IMR-90 (cell line): ENCODE data around the gene PEAK3. TPM values are rescaled to one million over a fixed set of nuclear protein-coding genes. Genes with fewer than 3 reads are reported as not detected.

Source experiments
- ATAC-seq: fragments of 200-7000 bp; cut with Tn5 transposase; 2 replicates; pipeline ENCODE4 v1.9.1; 2020; ENCODE audit warnings: low read depth, mild to moderate bottlenecking, moderate library complexity
- BruUV-seq: library from RNA; stranded (reverse); fragments of 400-500 nt; replicated peaks from 2 replicates; lab custom pipeline; 2021; lab: Mats Ljungman, UMichigan
- CTCF ChIA-PET: fragments of 300-600 bp; formaldehyde crosslinking; extraction: SDS; loops from one replicate; lab custom pipeline; 2021; ENCODE audit warnings: antibody characterized with exemption; lab: Yijun Ruan, JAX
- POLR2A ChIA-PET: fragments of 300-600 bp; sonication (Branson Sonifier 250); formaldehyde crosslinking; loops from one replicate; lab custom pipeline; 2022; ENCODE audit warnings: antibody characterized with exemption; ENCODE audit not compliant: unreplicated experiment; lab: Charles Lee
- DNase-seq: peaks from one replicate; pipeline ENCODE4 v3.0.0; 2013
- H2AFZ ChIP-seq: replicated peaks from 2 replicates; pipeline ENCODE3; 2013; ENCODE audit warnings: low read length, mild to moderate bottlenecking; ENCODE audit not compliant: poor library complexity
- H2AK5ac ChIP-seq: 2 replicates; pipeline ENCODE4 v1.6.1; 2013; ENCODE audit warnings: low read depth, low read length, inconsistent platforms
- H2AK9ac ChIP-seq: replicated peaks from 2 replicates; pipeline ENCODE3; 2013; ENCODE audit warnings: mild to moderate bottlenecking, low read depth, low read length, moderate library complexity; ENCODE audit not compliant: poor library complexity
- H2BK120ac ChIP-seq: 2 replicates; pipeline ENCODE4 v1.6.1; 2013; ENCODE audit warnings: low read depth, low read length, inconsistent platforms
- H2BK15ac ChIP-seq: 3 replicates; pipeline ENCODE4 v1.6.1; 2013; ENCODE audit warnings: low read depth, low read length, inconsistent platforms
- H2BK20ac ChIP-seq: 2 replicates; pipeline ENCODE4 v1.6.1; 2013; ENCODE audit warnings: low read depth, mild to moderate bottlenecking, inconsistent platforms, low read length, moderate library complexity
- H2BK5ac ChIP-seq: 2 replicates; pipeline ENCODE4 v1.6.1; 2013; ENCODE audit warnings: mild to moderate bottlenecking, low read depth, low read length, inconsistent platforms; ENCODE audit not compliant: poor library complexity, severe bottlenecking
- H3K14ac ChIP-seq: replicated peaks from 2 replicates; pipeline ENCODE4 v1.6.1; 2013; ENCODE audit warnings: low read depth, low read length, inconsistent platforms
- H3K18ac ChIP-seq: 2 replicates; pipeline ENCODE4 v1.6.1; 2013; ENCODE audit warnings: low read depth, low read length, control low read depth
- H3K23ac ChIP-seq: 2 replicates; pipeline ENCODE4 v1.6.1; 2013; ENCODE audit warnings: low read depth, low read length, inconsistent platforms
- H3K27ac ChIP-seq: 2 replicates; pipeline ENCODE4 v1.5.1; 2013; ENCODE audit warnings: mild to moderate bottlenecking, control low read depth, low read length; ENCODE audit not compliant: insufficient read depth
- H3K27me3 ChIP-seq: 2 replicates; pipeline ENCODE4 v1.6.1; 2013; ENCODE audit warnings: low read length; ENCODE audit not compliant: control insufficient read depth, insufficient read depth
- H3K36me3 ChIP-seq: 2 replicates; pipeline ENCODE4 v1.6.1; 2013; ENCODE audit warnings: low read length, mixed read lengths; ENCODE audit not compliant: control insufficient read depth, insufficient read depth
- H3K4ac ChIP-seq: 2 replicates; pipeline ENCODE4 v1.6.1; 2013; ENCODE audit warnings: low read depth, low read length, inconsistent platforms
- H3K4me1 ChIP-seq: 2 replicates; pipeline ENCODE4 v1.6.1; 2013; ENCODE audit warnings: low read length, mixed read lengths; ENCODE audit not compliant: control insufficient read depth, insufficient read depth
- H3K4me2 ChIP-seq: 2 replicates; pipeline ENCODE4 v1.6.1; 2013; ENCODE audit warnings: low read depth, mild to moderate bottlenecking, control low read depth, low read length, moderate library complexity
- H3K4me3 ChIP-seq: 2 replicates; pipeline ENCODE4 v1.5.1; 2013; ENCODE audit warnings: low read depth, mild to moderate bottlenecking, control low read depth, low read length, moderate library complexity; ENCODE audit not compliant: insufficient read depth
- H3K56ac ChIP-seq: 2 replicates; pipeline ENCODE4 v1.6.1; 2013; ENCODE audit warnings: low read length, inconsistent platforms; ENCODE audit not compliant: insufficient read depth; ENCODE audit errors: extremely low read depth
- H3K79me1 ChIP-seq, 2 experiments: 2 replicates each; pipeline ENCODE4 v1.6.1; 2013; ENCODE audit warnings: low read length in 2 of 2, inconsistent platforms in 1 of 2, low read depth in 1 of 2
- H3K9ac ChIP-seq: 2 replicates; pipeline ENCODE4 v1.6.1; 2013; ENCODE audit warnings: low read depth, low read length, control low read depth
- H3K9me1 ChIP-seq: 2 replicates; pipeline ENCODE4 v1.6.1; 2013; ENCODE audit warnings: low read length, inconsistent platforms; ENCODE audit not compliant: insufficient read depth
- H3K9me3 ChIP-seq: 2 replicates; pipeline ENCODE4 v1.6.1; 2013; ENCODE audit warnings: low read length; ENCODE audit not compliant: control insufficient read depth, insufficient read depth
- H4K20me1 ChIP-seq: 2 replicates; pipeline ENCODE4 v1.6.1; 2013; ENCODE audit warnings: low read length, inconsistent platforms; ENCODE audit not compliant: insufficient read depth
- H4K5ac ChIP-seq: 2 replicates; pipeline ENCODE4 v1.6.1; 2013; ENCODE audit warnings: mild to moderate bottlenecking, low read depth, low read length, control low read depth
- H4K8ac ChIP-seq, 2 experiments: 2 replicates each; pipeline ENCODE4 v1.6.1; 2013; ENCODE audit warnings: low read depth in 2 of 2, low read length in 2 of 2, control low read depth in 1 of 2, inconsistent platforms in 1 of 2
- H4K91ac ChIP-seq: 2 replicates; pipeline ENCODE4 v1.6.1; 2013; ENCODE audit warnings: low read depth, low read length, inconsistent platforms; ENCODE audit not compliant: insufficient read depth
- CEBPB ChIP-seq: IDR thresholded peaks from 2 replicates; pipeline ENCODE4 v1.6.1; 2012; ENCODE audit warnings: low read depth, low read length, improper control_type of control experiment
- NFE2L2 ChIP-seq: fragments of 150-350 bp; IDR thresholded peaks from 2 replicates; pipeline ENCODE4 v1.6.1; 2016; ENCODE audit warnings: low read depth, mild to moderate bottlenecking, low read length
- USF2 ChIP-seq: fragments of 150-350 bp; IDR thresholded peaks from 2 replicates; pipeline ENCODE4 v1.6.1; 2017; ENCODE audit warnings: mild to moderate bottlenecking, antibody characterized with exemption, low read length, low read depth
- WGBS, 2 experiments: methylation state at CpG; one replicate each; pipeline versions ENCODE4 v1.1.5 to v1.1.7; 2013; ENCODE audit warnings: missing lambda C conversion rate in 2 of 2; ENCODE audit not compliant: insufficient read length in 1 of 2; ENCODE audit errors: extremely low coverage in 2 of 2; 5-methylcytosine and 5-hydroxymethylcytosine counted together
- dilution Hi-C: fragments of 300-500 bp; cut with HindIII; formaldehyde crosslinking; loops from one replicate; pipeline ENCODE4 v1.14.3; 2018; ENCODE audit warnings: low sequenced_read_pairs; ENCODE audit not compliant: unreplicated experiment
- in situ Hi-C: fragments of 300-500 bp; cut with MboI; formaldehyde crosslinking; loops from 3 replicates; pipeline ENCODE4 v1.14.3; 2019; ENCODE audit warnings: low sequenced_read_pairs, inconsistent platforms, mixed read lengths
- intact Hi-C: fragments of 100-400 bp; cut with micrococcal nuclease; formaldehyde crosslinking; loops from 2 replicates; pipeline ENCODE4 v1.10.0; 2022
- polyA plus RNA-seq, 3 experiments: library from polyadenylated mRNA; depleted of rRNA; stranded (reverse); fragments of >200 nt; gene quantifications; 2 replicates each; pipeline ENCODE4 v1.2.3, GENCODE V29; 2012; ENCODE audit warnings: low replicate concordance in 1 of 3
- total RNA-seq: library from RNA; depleted of rRNA; stranded (reverse); fragments of >200 nt; gene quantifications from 2 replicates; pipeline ENCODE4 v1.2.3, GENCODE V29; 2012

The PEAK3 gene
- total and polyA plus RNA-seq, 2 of the 4 experiments (the other 2 are of a cell fraction): under 0.01 to 0.09 TPM

GRCh38 chr19:2239173-2239572, 42.8 kb downstream of the PEAK3 start:
- no peak for ATAC-seq
- H3K27me3 ChIP-seq: no peaks in the 10 kb centered on the region
- H3K56ac ChIP-seq: peak overlapping the region; percentile 42
- peak overlapping the region; percentile 63 for H3K4me2 ChIP-seq
- peak overlapping the region; percentile 16; the same call in 1 of the 2 replicates for H3K27ac ChIP-seq
- H3K23ac ChIP-seq: peak overlapping the region; percentile 81
- H2BK5ac ChIP-seq: peak overlapping the region; percentile 11
- no peak overlapping the region for H2BK120ac ChIP-seq
- 0 out of 2 replicates have a peak overlapping the region, but pooled peaks have one; percentile 21 for H3K14ac ChIP-seq
- H3K18ac ChIP-seq: no peak overlapping the region
- peak overlapping the region; percentile 25; the same call in 1 of the 2 replicates for H3K4me3 ChIP-seq
- no peak overlapping the region for H4K5ac ChIP-seq
- WGBS, 2 experiments: 60% methylated on average over 2 of the region's 10 CpGs; no CpG with 5 or more reads in 1 of the 2 experiments
- peaks cover 66% of the 10 kb centered on the region for H4K20me1 ChIP-seq
- peaks cover 4 to 64% of the 10 kb centered on the region in 2 experiments; a peak in 2 of 4 replicates for H3K79me1 ChIP-seq
- H3K4me1 ChIP-seq: peaks cover 22% of the 10 kb centered on the region
- ChIA-PET POLR2A (interaction anchor here (0.7 to 1.4 kb wide), 4 partner anchors 10 to 76 kb away, joined by 4 to 22 read pairs (median 6); no protein-coding TSS in a partner anchor), CTCF (interaction anchor here (0.6 to 1.0 kb wide), 4 partner anchors 81 to 372 kb away, joined by 3 to 5 read pairs (median 4); partner anchors contain the start of gene AP3D1)
- intact Hi-C loops: loop anchor here (5.0 kb wide), 1 partner anchor 373 kb away; no protein-coding TSS in a partner anchor
- H2BK15ac ChIP-seq: no peak overlapping the region
- no peak overlapping the region for H4K91ac ChIP-seq
- no peak overlapping the region for H2AFZ ChIP-seq
- BruUV-seq: no TSS peak
- peak overlapping the region; percentile 56; the same call in 1 of the 2 replicates for H3K4ac ChIP-seq
- peak overlapping the region; percentile 54; the same call in 1 of the 2 replicates for H3K9ac ChIP-seq
- in situ Hi-C loops: no loop called here
- H2AK9ac ChIP-seq: no peak overlapping the region
- no peaks in the 10 kb centered on the region for H3K9me3 ChIP-seq
- peaks cover 18% of the 10 kb centered on the region for H3K36me3 ChIP-seq
- dilution Hi-C loops: no loop called here
- TF ChIP-seq USF2 (no peak), NFE2L2 (no peak), CEBPB (no peak)
- no peak for DNase-seq
- peak overlapping the region in 1 of 2 experiments; percentile 31; a peak in 1 of 4 replicates for H4K8ac ChIP-seq
- H2AK5ac ChIP-seq: no peak overlapping the region
- H2BK20ac ChIP-seq: no peak overlapping the region
- H3K9me1 ChIP-seq: peaks cover 13% of the 10 kb centered on the region
